Measurements from ENCODE around the gene ADSL. TPM values are rescaled to one million over a fixed set of nuclear protein-coding genes. Genes with fewer than 3 reads are reported as not detected.

ADSL gene
- total and polyA plus RNA-seq, 2 of the 8 experiments (the other 6 are each of a cell fraction or from before 2014, with no cell fraction given) = 197 to 218 TPM

GRCh38 chr22:40410272-40410671 is 64.0 kb downstream of the ADSL start:
- H3K36me3 ChIP-seq (ENCODE audit: control insufficient read depth in 2 of 4, insufficient read depth in 4 of 4, low read length in 3 of 4) = peaks cover 9 to 45% (median 30%) of the 10 kb centered on the region in 4 experiments; a peak in 7 of 8 replicates
- H3K4me3 ChIP-seq (ENCODE audit: extremely low read depth in 1 of 4, insufficient read depth in 2 of 4, low read depth in 3 of 4, low read length in 4 of 4) = no peak overlapping the region
- no peak overlapping the region for H3K23ac ChIP-seq (ENCODE audit: insufficient read length)
- FAIRE-seq (no peak), DNase-seq (ENCODE audit: low read depth in 1 of 2, low spot score in 2 of 2) (no peak)
- H2AK5ac ChIP-seq (ENCODE audit: low read depth, low read length) = no peak overlapping the region
- no peak overlapping the region for H3K9ac ChIP-seq (replicated peaks in 1 of 4; ENCODE audit: extremely low read depth in 1 of 4, low read depth in 3 of 4, low read length in 3 of 4)
- no peak overlapping the region for H3K56ac ChIP-seq (replicated peaks; ENCODE audit: insufficient read length, low read depth, low read length)
- TF ChIP-seq POLR2AphosphoS5 (IDR thresholded peaks at IDR 0.05; ENCODE audit: low read depth, low read length) (peak; percentile 68; the same call in 1 of the 2 replicates), BRCA1 (IDR thresholded peaks at IDR 0.05; ENCODE audit: low read depth, low read length) (no peak)
- no peaks in the 10 kb centered on the region for H3K23me2 ChIP-seq (ENCODE audit: low read depth, low read length)
- H2BK12ac ChIP-seq (ENCODE audit: low read depth, low read length) = no peak overlapping the region
- H3K79me1 ChIP-seq (ENCODE audit: low read depth, low read length) = no peaks in the 10 kb centered on the region; the same call in 1 of the 2 replicates
- 92% methylated on average over 8 of the region's 8 CpGs; no CpG with 5 or more reads in 1 of the 2 experiments for WGBS, 2 experiments (ENCODE audit: extremely low coverage in 1 of 2, insufficient coverage in 1 of 2, insufficient read length in 1 of 2, insufficient replicate concordance in 2 of 2, low coverage in 1 of 2, low lambda C conversion rate in 2 of 2, missing lambda C conversion rate in 1 of 2)
- no peak overlapping the region for H4K5ac ChIP-seq (ENCODE audit: insufficient read length, low read depth, low read length)
- H2BK120ac ChIP-seq (replicated peaks; ENCODE audit: low read depth, low read length) = no peak overlapping the region
- no peaks in the 10 kb centered on the region for H3K4me1 ChIP-seq (replicated peaks in 1 of 4; ENCODE audit: control insufficient read depth in 3 of 4, insufficient read depth in 4 of 4, low read length in 3 of 4)
- no peak overlapping the region for H2BK15ac ChIP-seq (ENCODE audit: low read length)
- no peak overlapping the region for H2BK20ac ChIP-seq (ENCODE audit: low read length)
- no peaks in the 10 kb centered on the region for H3K9me3 ChIP-seq (ENCODE audit: insufficient read depth in 2 of 2, low read depth in 1 of 2, low read length in 1 of 2)
- H3K4ac ChIP-seq (replicated peaks; ENCODE audit: insufficient read length, low read depth, low read length) = no peak overlapping the region
- H3K18ac ChIP-seq (ENCODE audit: extremely low read depth, low read length) = no peak overlapping the region
- H4K91ac ChIP-seq (replicated peaks; ENCODE audit: insufficient read length, low read length) = no peak overlapping the region
- no peaks in the 10 kb centered on the region for H3K79me2 ChIP-seq (ENCODE audit: control insufficient read depth in 1 of 2, insufficient read depth in 2 of 2, low read length in 2 of 2)
- no peaks in the 10 kb centered on the region for H3K27me3 ChIP-seq (replicated peaks in 1 of 4; ENCODE audit: control insufficient read depth in 3 of 4, extremely low read depth in 1 of 4, insufficient read depth in 3 of 4, low read length in 3 of 4)
- no peak overlapping the region for H3K4me2 ChIP-seq (ENCODE audit: insufficient read depth in 1 of 2, low read depth in 2 of 2, low read length in 2 of 2)
- ChIA-PET POLR2A (ENCODE audit: partially characterized antibody) (interaction anchor here (1.1 to 2.6 kb wide), 5 partner anchors 9 to 227 kb away, joined by 3 to 11 read pairs (median 3); partner anchors contain the start of genes MRTFA and SGSM3), CTCF (ENCODE audit: partially characterized antibody) (interaction anchor here (1.3 to 2.4 kb wide), 2 partner anchors 11 to 26 kb away, joined by 6 to 10 read pairs; no protein-coding TSS in a partner anchor)
- peaks cover 1 to 6% of the 10 kb centered on the region in 2 experiments for H4K20me1 ChIP-seq (replicated peaks in 1 of 2; ENCODE audit: control insufficient read depth in 1 of 2, insufficient read depth in 2 of 2, low read length in 2 of 2)
- H3K27ac ChIP-seq (ENCODE audit: low read depth, low read length) = no peak overlapping the region
- H2AFZ ChIP-seq (ENCODE audit: low read length) = no peak overlapping the region
- no peak overlapping the region for H3K14ac ChIP-seq (ENCODE audit: insufficient read length)
- no peak overlapping the region for H2BK5ac ChIP-seq (ENCODE audit: low read depth, low read length)
- no peak overlapping the region for H4K8ac ChIP-seq (ENCODE audit: extremely low read depth, insufficient read depth, low read length)

Measured in H1 (cell line).